SU-DHL-6 (cell line): Measurements from ENCODE around the gene STRIP2.

Source experiments
- H2AFZ ChIP-seq: fragments of 200-600 bp; sonication (generic); 2 replicates; pipeline ENCODE4 v1.6.1; 2014; ENCODE audit warnings: low read depth, mild to moderate bottlenecking, moderate library complexity, mixed read lengths, antibody characterized with exemption, low read length; ENCODE audit not compliant: severe bottlenecking
- H3F3A ChIP-seq: fragments of 200-600 bp; shearing (Covaris generic); 2 replicates; pipeline ENCODE4 v1.6.0; 2016; ENCODE audit warnings: antibody characterized with exemption, mild to moderate bottlenecking; ENCODE audit not compliant: insufficient read depth
- H3K27ac ChIP-seq: fragments of 200-600 bp; sonication (generic); 2 replicates; pipeline ENCODE4 v1.5.1; 2016; ENCODE audit warnings: low read depth, mild to moderate bottlenecking, low read length, moderate library complexity, mixed read lengths
- H3K27me3 ChIP-seq: fragments of 200-600 bp; sonication (generic), shearing (Covaris generic); 2 replicates; pipeline ENCODE4 v1.6.0; 2014; ENCODE audit warnings: mild to moderate bottlenecking, low read length
- H3K36me3 ChIP-seq: fragments of 200-600 bp; sonication (generic); 2 replicates; pipeline ENCODE4 v1.6.1; 2014; ENCODE audit warnings: mild to moderate bottlenecking, low read length, mixed read lengths
- H3K4me2 ChIP-seq: fragments of 300-600, 200-600 bp; shearing (Covaris generic), sonication (generic); 2 replicates; pipeline ENCODE4 v1.6.0; 2014; ENCODE audit warnings: low read length, low read depth, mild to moderate bottlenecking; ENCODE audit not compliant: poor library complexity, severe bottlenecking
- H3K4me3 ChIP-seq: fragments of 200-600 bp; sonication (generic); 2 replicates; pipeline ENCODE4 v1.5.1; 2014; ENCODE audit warnings: antibody characterized with exemption, low read length, mild to moderate bottlenecking, mixed read lengths; ENCODE audit not compliant: insufficient read depth, poor library complexity, severe bottlenecking
- H3K79me2 ChIP-seq: fragments of 200-600 bp; sonication (generic); 2 replicates; pipeline ENCODE4 v1.6.1; 2014; ENCODE audit warnings: mild to moderate bottlenecking, low read length, moderate library complexity; ENCODE audit not compliant: insufficient read depth
- H3K9ac ChIP-seq: fragments of 200-600 bp; sonication (generic); 2 replicates; pipeline ENCODE4 v1.7.0; 2014; ENCODE audit warnings: mild to moderate bottlenecking, low read length
- H3K9me2 ChIP-seq: fragments of 200-600 bp; sonication (generic); replicated peaks from 2 replicates; pipeline ENCODE4 v1.6.1; 2014; ENCODE audit warnings: low read length; ENCODE audit not compliant: insufficient read depth
- H3K9me3 ChIP-seq: fragments of 200-600 bp; sonication (generic); 2 replicates; pipeline ENCODE4 v1.6.1; 2014; ENCODE audit warnings: low read length, mixed read lengths; ENCODE audit not compliant: insufficient read depth
- H4K20me1 ChIP-seq: fragments of 200-600 bp; sonication (generic); 2 replicates; pipeline ENCODE4 v1.6.1; 2014; ENCODE audit warnings: low read depth, mild to moderate bottlenecking, antibody characterized with exemption, low read length, moderate library complexity, mixed read lengths
- CTCF ChIP-seq: fragments of 200-600 bp; sonication (generic); IDR thresholded peaks from one replicate; pipeline ENCODE4 v1.5.1; 2017; ENCODE audit warnings: antibody characterized with exemption, mild to moderate bottlenecking, low read length, moderate library complexity; ENCODE audit not compliant: insufficient read depth, poor library complexity, severe bottlenecking
- EZH2phosphoT487 ChIP-seq: fragments of 200-600 bp; sonication (generic), shearing (Covaris generic); conservative IDR thresholded peaks from 2 replicates; pipeline ENCODE4 v1.6.1; 2018; ENCODE audit warnings: mild to moderate bottlenecking, antibody characterized with exemption, low read length, moderate library complexity, mixed read lengths

The STRIP2 gene

GRCh38 chr7:129492391-129492790 is 58.2 kb downstream of the STRIP2 start:
- H2AFZ ChIP-seq, result no peak overlapping the region
- no peak overlapping the region for H3K4me3 ChIP-seq
- no peaks in the 10 kb centered on the region for H3K79me2 ChIP-seq
- H4K20me1 ChIP-seq, result no peaks in the 10 kb centered on the region
- no peak overlapping the region for H3K4me2 ChIP-seq
- H3K9ac ChIP-seq, result no peak overlapping the region
- TF ChIP-seq EZH2phosphoT487 (no peak), CTCF (no peak)
- no peaks in the 10 kb centered on the region for H3K9me2 ChIP-seq
- no peaks in the 10 kb centered on the region for H3K27me3 ChIP-seq
- peaks cover 8% of the 10 kb centered on the region for H3F3A ChIP-seq
- no peaks in the 10 kb centered on the region for H3K9me3 ChIP-seq
- H3K36me3 ChIP-seq, result no peaks in the 10 kb centered on the region
- H3K27ac ChIP-seq, result no peak overlapping the region

- Histone ChIP-seq H3F3A (peaks cover 8% of the 10 kb centered on the region), H2AFZ (no peak overlapping the region), H3K27me3 (no peaks in the 10 kb centered on the region), H3K36me3 (no peaks in the 10 kb centered on the region), H3K27ac (no peak overlapping the region), H3K4me2 (peak overlapping the region; percentile 9), H3K4me3 (no peak overlapping the region), H3K79me2 (no peaks in the 10 kb centered on the region), H3K9ac (no peak overlapping the region), H4K20me1 (no peaks in the 10 kb centered on the region), H3K9me3 (no peaks in the 10 kb centered on the region), H3K9me2 (no peaks in the 10 kb centered on the region)
- TF ChIP-seq EZH2phosphoT487 (no peak), CTCF (no peak)
Measured at GRCh38 chr7:129493555-129493954, 59.3 kb downstream of the STRIP2 start.

- Histone ChIP-seq H3K4me3 (no peak overlapping the region), H3K9me3 (no peaks in the 10 kb centered on the region), H3K79me2 (no peaks in the 10 kb centered on the region), H3K9me2 (no peaks in the 10 kb centered on the region), H2AFZ (no peak overlapping the region), H3F3A (peaks cover 8% of the 10 kb centered on the region), H3K36me3 (no peaks in the 10 kb centered on the region), H3K9ac (no peak overlapping the region), H3K4me2 (peak overlapping the region; percentile 9), H3K27ac (no peak overlapping the region), H3K27me3 (no peaks in the 10 kb centered on the region), H4K20me1 (no peaks in the 10 kb centered on the region)
- no peak for TF ChIP-seq CTCF
- TF ChIP-seq EZH2phosphoT487, result no peak
Measured at GRCh38 chr7:129494041-129494440, 59.8 kb downstream of the STRIP2 start.
